ENCODE results near the gene THSD7B. TPM values are rescaled to one million over a fixed set of nuclear protein-coding genes. Genes with fewer than 3 reads are reported as not detected.

The THSD7B gene
- total and polyA plus RNA-seq, 9 of the 15 experiments (the other 6 are each of a cell fraction or from before 2014, with no cell fraction given), result not detected

DNA sequence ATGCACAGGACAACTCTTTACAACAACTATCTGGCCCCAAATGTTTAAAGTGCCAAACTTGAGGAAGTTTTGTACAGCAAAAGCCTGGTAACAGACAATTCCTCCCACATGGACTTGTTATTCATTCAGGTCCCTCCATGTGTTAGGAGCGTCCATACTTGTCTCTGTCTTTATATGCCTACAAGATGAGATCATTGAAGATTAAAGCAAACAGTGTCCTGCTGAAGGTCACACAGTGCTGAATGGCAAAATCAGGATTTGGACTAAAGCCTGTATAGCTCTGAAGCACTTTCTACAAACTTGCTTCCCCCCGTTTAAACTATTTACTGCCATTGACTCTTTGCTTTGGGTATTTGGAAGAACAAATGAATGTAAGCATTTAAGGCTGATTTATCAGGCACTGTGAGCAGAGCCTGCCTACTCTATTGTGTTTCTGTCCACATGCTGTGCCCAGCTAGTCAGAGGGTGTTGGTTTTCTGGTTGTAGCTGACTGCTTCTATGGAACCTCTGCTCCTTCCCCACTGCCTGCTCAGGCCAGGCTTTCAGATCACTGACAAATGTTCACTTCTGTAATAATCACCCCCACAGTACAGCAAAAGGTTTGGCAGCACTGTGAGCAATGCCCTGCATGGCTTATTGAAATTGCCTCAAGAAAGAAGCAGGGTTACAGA lies 274.3 kb downstream of the THSD7B start (continued):
- TF ChIP-seq NR2C2 (CRISPR knock-in tag; IDR thresholded peaks at IDR 0.05), result no peak
- TF ChIP-seq NR2C2 (tag; IDR thresholded peaks at IDR 0.05), result no peak
- TF ChIP-seq, protein P1, sequence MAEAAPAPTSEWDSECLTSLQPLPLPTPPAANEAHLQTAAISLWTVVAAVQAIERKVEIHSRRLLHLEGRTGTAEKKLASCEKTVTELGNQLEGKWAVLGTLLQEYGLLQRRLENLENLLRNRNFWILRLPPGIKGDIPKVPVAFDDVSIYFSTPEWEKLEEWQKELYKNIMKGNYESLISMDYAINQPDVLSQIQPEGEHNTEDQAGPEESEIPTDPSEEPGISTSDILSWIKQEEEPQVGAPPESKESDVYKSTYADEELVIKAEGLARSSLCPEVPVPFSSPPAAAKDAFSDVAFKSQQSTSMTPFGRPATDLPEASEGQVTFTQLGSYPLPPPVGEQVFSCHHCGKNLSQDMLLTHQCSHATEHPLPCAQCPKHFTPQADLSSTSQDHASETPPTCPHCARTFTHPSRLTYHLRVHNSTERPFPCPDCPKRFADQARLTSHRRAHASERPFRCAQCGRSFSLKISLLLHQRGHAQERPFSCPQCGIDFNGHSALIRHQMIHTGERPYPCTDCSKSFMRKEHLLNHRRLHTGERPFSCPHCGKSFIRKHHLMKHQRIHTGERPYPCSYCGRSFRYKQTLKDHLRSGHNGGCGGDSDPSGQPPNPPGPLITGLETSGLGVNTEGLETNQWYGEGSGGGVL (CRISPR knock-in tag; IDR thresholded peaks at IDR 0.05), result no peak
- no peak for TF ChIP-seq ZNF3 (CRISPR knock-in tag; IDR thresholded peaks at IDR 0.05)
- TF ChIP-seq NR2F6 (CRISPR knock-in tag; IDR thresholded peaks at IDR 0.05), result no peak
- TF ChIP-seq HMG20A (CRISPR knock-in tag; conservative IDR thresholded peaks at IDR 0.05), result no peak
- no peak for TF ChIP-seq FOXA1 (IDR thresholded peaks at IDR 0.05; ENCODE audit: borderline replicate concordance)
- TF ChIP-seq MCM5 (IDR thresholded peaks at IDR 0.05; ENCODE audit: low read depth), result no peak
- TF ChIP-seq ZNF586 (CRISPR knock-in tag; conservative IDR thresholded peaks at IDR 0.05), result no peak
- no peak for TF ChIP-seq SMARCA4 (IDR thresholded peaks at IDR 0.05)
- TF ChIP-seq, protein P2, sequence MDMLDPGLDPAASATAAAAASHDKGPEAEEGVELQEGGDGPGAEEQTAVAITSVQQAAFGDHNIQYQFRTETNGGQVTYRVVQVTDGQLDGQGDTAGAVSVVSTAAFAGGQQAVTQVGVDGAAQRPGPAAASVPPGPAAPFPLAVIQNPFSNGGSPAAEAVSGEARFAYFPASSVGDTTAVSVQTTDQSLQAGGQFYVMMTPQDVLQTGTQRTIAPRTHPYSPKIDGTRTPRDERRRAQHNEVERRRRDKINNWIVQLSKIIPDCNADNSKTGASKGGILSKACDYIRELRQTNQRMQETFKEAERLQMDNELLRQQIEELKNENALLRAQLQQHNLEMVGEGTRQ (CRISPR knock-in tag; IDR thresholded peaks at IDR 0.05), result no peak
- TF ChIP-seq, protein P3, sequence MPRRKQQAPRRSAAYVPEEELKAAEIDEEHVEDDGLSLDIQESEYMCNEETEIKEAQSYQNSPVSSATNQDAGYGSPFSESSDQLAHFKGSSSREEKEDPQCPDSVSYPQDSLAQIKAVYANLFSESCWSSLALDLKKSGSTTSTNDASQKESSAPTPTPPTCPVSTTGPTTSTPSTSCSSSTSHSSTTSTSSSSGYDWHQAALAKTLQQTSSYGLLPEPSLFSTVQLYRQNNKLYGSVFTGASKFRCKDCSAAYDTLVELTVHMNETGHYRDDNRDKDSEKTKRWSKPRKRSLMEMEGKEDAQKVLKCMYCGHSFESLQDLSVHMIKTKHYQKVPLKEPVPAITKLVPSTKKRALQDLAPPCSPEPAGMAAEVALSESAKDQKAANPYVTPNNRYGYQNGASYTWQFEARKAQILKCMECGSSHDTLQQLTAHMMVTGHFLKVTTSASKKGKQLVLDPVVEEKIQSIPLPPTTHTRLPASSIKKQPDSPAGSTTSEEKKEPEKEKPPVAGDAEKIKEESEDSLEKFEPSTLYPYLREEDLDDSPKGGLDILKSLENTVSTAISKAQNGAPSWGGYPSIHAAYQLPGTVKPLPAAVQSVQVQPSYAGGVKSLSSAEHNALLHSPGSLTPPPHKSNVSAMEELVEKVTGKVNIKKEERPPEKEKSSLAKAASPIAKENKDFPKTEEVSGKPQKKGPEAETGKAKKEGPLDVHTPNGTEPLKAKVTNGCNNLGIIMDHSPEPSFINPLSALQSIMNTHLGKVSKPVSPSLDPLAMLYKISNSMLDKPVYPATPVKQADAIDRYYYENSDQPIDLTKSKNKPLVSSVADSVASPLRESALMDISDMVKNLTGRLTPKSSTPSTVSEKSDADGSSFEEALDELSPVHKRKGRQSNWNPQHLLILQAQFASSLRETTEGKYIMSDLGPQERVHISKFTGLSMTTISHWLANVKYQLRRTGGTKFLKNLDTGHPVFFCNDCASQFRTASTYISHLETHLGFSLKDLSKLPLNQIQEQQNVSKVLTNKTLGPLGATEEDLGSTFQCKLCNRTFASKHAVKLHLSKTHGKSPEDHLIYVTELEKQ (CRISPR knock-in tag; IDR thresholded peaks at IDR 0.05), result no peak

Measured in K562 (cell line).